ENCODE results near the gene NFATC3.
"Not testable (repeated sequence)": the region's sequence is repeated elsewhere in the genome, so short reads cannot be mapped to it uniquely, and the experiment has no call there.

Gene NFATC3

GRCh38 chr16:68090130-68090529, 5.0 kb downstream of the NFATC3 start:
- DNase-seq: no peak

- DNase-seq: no peak
Observed at GRCh38 chr16:68090533-68090932, 5.4 kb downstream of the NFATC3 start.

- DNase-seq: peak; percentile 57
Observed at GRCh38 chr16:68091380-68092261, 6.5 kb downstream of the NFATC3 start.

GRCh38 chr16:68092275-68092674, 7.1 kb downstream of the NFATC3 start:
- not testable (repeated sequence) for DNase-seq

- no peak for DNase-seq
Observed at GRCh38 chr16:68093816-68094613, 8.8 kb downstream of the NFATC3 start.

GRCh38 chr16:68094614-68094934, 9.4 kb downstream of the NFATC3 start:
- DNase-seq: no peak

- no peak for DNase-seq
Observed at GRCh38 chr16:68096491-68096890, 11.3 kb downstream of the NFATC3 start.

GRCh38 chr16:68097088-68097487, 11.9 kb downstream of the NFATC3 start:
- no peak for DNase-seq

- no peak for DNase-seq
Observed at GRCh38 chr16:68097895-68098294, 12.7 kb downstream of the NFATC3 start.

- no peak for DNase-seq
Observed at GRCh38 chr16:68100488-68100887, 15.3 kb downstream of the NFATC3 start.

- DNase-seq: no peak
Observed at GRCh38 chr16:68105611-68106010, 20.4 kb downstream of the NFATC3 start.

GRCh38 chr16:68107230-68107928, 22.2 kb downstream of the NFATC3 start:
- DNase-seq: not testable (repeated sequence)

GRCh38 chr16:68109156-68109555, 24.0 kb downstream of the NFATC3 start:
- DNase-seq: not testable (repeated sequence)

GRCh38 chr16:68110611-68111010, 25.4 kb downstream of the NFATC3 start:
- not testable (repeated sequence) for DNase-seq

GRCh38 chr16:68111379-68111778, 26.2 kb downstream of the NFATC3 start:
- no peak for DNase-seq

GRCh38 chr16:68113059-68113761, 28.0 kb downstream of the NFATC3 start:
- DNase-seq: no peak

GRCh38 chr16:68113765-68114240, 28.6 kb downstream of the NFATC3 start:
- DNase-seq: no peak

- DNase-seq: not testable (repeated sequence)
Observed at GRCh38 chr16:68114939-68115338, 29.8 kb downstream of the NFATC3 start.

- no peak for DNase-seq
Observed at GRCh38 chr16:68115851-68116250, 30.7 kb downstream of the NFATC3 start.

GRCh38 chr16:68116256-68116867, 31.2 kb downstream of the NFATC3 start:
- DNase-seq: no peak

- no peak for DNase-seq
Observed at GRCh38 chr16:68117884-68118283, 32.7 kb downstream of the NFATC3 start.

- not testable (repeated sequence) for DNase-seq
Observed at GRCh38 chr16:68118954-68119353, 33.8 kb downstream of the NFATC3 start.
